LNCaP clone FGC (cell line): ENCODE results near the gene SBSN.

Experiments
- DNase-seq: peaks from one replicate; pipeline ENCODE4 v3.0.0-alpha.2; 2011; ENCODE audit warnings: low read depth
- H3K4me3 ChIP-seq: 2 replicates; pipeline ENCODE4 v1.5.1; 2011; ENCODE audit warnings: mild to moderate bottlenecking, low read depth, low read length, control low read depth
- CTCF ChIP-seq: IDR thresholded peaks from 2 replicates; pipeline ENCODE4 v1.5.1; 2012; ENCODE audit warnings: mild to moderate bottlenecking; ENCODE audit not compliant: control insufficient read depth, insufficient read depth; ENCODE audit errors: extremely low read depth

The SBSN gene

DNA sequence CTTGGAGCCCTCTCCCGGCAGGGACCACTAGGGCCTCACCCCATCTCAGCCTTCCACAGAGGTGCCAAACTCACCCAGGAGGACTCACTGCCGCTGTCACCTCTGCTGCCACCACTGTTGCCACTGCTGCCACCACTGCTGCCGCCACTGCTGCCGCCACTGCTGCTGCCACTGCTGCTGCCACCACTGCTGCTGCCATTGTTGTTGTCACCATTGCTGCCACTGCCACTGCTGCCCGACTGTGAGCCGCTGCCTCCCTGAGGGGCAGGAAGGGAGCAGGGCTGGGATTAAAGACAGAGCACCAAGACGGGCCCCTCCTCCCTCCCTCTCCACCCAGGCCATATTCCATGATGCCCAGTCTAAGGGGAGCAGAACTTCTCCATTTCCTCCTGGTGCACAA is 16.8 kb downstream of the SBSN start:
- TF ChIP-seq CTCF, result no peak
- DNase-seq, result no peak
- no peak overlapping the region for H3K4me3 ChIP-seq

- TF ChIP-seq CTCF, result no peak
- DNase-seq, result no peak
- no peak overlapping the region for H3K4me3 ChIP-seq
Observed at GRCh38 chr19:35510626-35510964, 17.5 kb downstream of the SBSN start.

DNA sequence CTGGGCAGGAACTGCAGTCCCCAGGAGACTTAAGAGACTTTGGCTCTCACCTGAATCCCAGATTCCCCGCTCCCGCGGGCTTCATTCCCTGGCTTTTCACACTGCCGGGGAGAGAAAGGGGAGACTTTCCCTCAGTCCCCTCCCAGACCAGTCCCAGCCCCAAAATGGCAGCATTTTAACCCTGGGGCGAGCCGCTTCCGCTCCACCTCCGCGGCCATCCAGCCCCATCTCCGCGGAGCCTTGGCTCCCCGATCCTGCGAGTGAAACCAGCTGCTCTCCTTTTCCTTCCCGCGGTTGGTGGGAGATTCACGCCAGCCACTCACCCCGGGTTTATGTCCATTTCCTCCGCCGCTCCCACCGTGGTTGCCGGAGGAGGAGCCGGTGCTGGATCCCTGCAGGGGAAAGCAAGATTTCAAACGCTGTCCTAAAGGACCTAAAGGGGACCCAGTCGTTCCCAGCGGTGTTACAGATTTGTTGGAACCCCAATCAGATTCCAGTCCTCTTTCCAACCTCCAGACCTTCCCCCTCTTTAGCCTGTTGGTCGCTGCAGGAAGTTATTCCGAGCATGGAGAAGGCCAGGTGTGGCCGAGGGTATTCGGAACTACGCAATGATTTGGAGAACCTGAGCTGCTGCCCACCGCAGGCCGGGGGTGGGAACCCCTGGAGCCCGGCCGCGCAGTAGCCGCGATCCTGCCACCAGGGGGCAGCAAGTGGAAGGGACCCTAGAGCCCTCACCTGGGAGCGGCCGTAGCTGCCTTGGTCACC is 18.1 kb downstream of the SBSN start:
- no peak overlapping the region for H3K4me3 ChIP-seq
- DNase-seq, result no peak
- TF ChIP-seq CTCF, result peak; percentile 80

GRCh38 chr19:35509018-35509652 is 19.0 kb downstream of the SBSN start:
- no peak for DNase-seq
- TF ChIP-seq CTCF, result no peak
- no peak overlapping the region for H3K4me3 ChIP-seq

DNA sequence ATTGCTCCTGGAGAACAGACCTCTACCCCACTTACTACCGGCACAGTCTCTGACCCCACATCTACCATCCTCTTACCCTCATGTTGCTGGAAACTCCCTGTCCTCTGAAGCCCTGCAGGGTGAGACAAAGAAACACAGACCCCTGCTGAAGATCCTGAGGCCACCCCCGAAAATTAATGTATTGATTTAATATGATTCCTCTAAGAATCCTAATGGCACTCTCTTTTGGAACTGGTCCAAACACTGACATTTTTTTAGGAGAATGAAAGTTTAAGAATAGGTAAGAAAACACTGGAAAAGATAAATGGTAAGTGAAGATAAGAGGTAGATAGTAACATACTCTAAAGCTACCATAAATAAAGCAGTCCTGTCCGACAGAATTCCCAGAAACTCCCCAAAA is 20.0 kb downstream of the SBSN start:
- no peak for DNase-seq
- no peak for TF ChIP-seq CTCF
- no peak overlapping the region for H3K4me3 ChIP-seq

DNA sequence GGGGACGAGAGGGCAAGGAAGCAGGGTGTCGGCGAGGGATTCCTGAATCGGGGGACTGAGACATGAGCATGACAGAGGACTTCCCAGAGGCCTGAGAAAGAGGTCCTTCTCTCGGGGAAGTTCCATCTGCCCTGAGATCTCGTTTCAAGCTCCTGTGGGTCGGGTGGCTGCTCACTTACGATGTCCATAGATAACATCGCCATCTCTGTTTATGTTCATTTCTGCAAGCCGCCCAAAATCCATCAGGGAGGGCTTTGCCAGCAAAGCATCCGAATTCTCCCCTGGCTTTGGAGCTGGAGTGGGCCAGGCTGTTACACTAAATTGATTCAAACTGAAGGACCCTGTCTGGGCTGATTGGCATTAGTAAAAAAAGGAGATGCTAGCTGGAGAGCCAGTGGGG is 20.6 kb downstream of the SBSN start:
- no peak overlapping the region for H3K4me3 ChIP-seq
- TF ChIP-seq CTCF, result no peak
- DNase-seq, result no peak

DNA sequence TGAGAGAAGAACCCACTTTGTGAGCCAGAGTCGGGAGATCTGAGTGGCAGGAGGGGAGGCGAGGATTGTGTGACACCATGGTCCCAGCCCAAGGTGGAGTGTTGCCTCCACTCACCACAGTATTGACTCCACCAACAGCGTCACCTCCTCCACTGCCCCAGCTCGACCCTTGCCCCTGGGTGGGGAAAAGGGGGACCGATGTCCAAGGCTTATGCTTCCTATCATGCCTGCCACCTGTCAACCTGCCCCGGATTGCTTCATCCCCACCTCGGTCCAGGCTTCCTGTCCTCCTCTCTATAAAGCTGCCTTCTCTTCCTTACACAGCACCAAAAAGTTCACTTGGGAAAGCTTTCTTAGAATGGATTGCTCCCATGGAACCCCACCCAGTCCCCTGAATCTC is 22.1 kb downstream of the SBSN start:
- TF ChIP-seq CTCF, result no peak
- DNase-seq, result no peak
- H3K4me3 ChIP-seq, result no peak overlapping the region
